Left lung (tissue), 10 donors: Measurements from ENCODE around the gene AZIN2. TPM values are rescaled to one million over a fixed set of nuclear protein-coding genes. Genes with fewer than 3 reads are reported as not detected.

Experiments used
- ATAC-seq: fragments of 200-7000 bp; cut with Tn5 transposase; one replicate; pipeline ENCODE4 v1.9.1; 2020; ENCODE audit warnings: moderate library complexity
- DNase-seq, 4 donors: peaks; one replicate each; pipeline ENCODE4 v3.0.0-alpha.2; 2013 to 2020
- H3K27ac ChIP-seq, 2 donors: fragments of 200-600 bp; sonication (generic) in 1 of 2; one replicate each; pipeline versions ENCODE4 v1.5.0 to v1.8.0; 2020 to 2021
- H3K27me3 ChIP-seq, 2 donors: fragments of 200-600 bp; sonication (generic) in 1 of 2; one replicate each; pipeline versions ENCODE4 v1.5.0 to v1.8.0; 2020 to 2021
- H3K36me3 ChIP-seq, 2 donors: fragments of 200-600 bp; sonication (generic) in 1 of 2; one replicate each; pipeline versions ENCODE4 v1.5.0 to v1.8.0; 2020 to 2021
- H3K4me1 ChIP-seq, 2 donors: fragments of 200-600 bp; one replicate each; pipeline ENCODE4 v1.8.0; 2021
- H3K4me3 ChIP-seq, 2 donors: fragments of 200-600 bp; sonication (generic) in 1 of 2; one replicate each; pipeline versions ENCODE4 v1.5.0 to v1.8.0; 2020 to 2021; ENCODE audit warnings: mild to moderate bottlenecking in 1 of 2
- H3K9me3 ChIP-seq, 2 donors: fragments of 200-600 bp; sonication (generic) in 1 of 2; one replicate each; pipeline versions ENCODE4 v1.5.0 to v1.8.0; 2020 to 2021
- intact Hi-C, 2 donors: fragments of 100-400 bp; cut with DNase I; formaldehyde crosslinking; loops; one replicate each; pipeline versions ENCODE4 v1.11.2 to v1.14.2; 2022
- polyA plus RNA-seq, 6 donors: library from polyadenylated mRNA; unstranded; fragments of 120-200 nt; gene quantifications; one replicate each; pipeline ENCODE4 v1.2.1, GENCODE V29; 2013; ENCODE audit not compliant: insufficient read length in 6 of 6
- total RNA-seq, 2 donors: library from RNA; stranded (reverse); fragmentation: NEBNext Ultra II Directional; extraction: Animal tissue kit (Norgen Biotek cat#: 25700); gene quantifications; one replicate each; pipeline ENCODE4 v1.2.1, GENCODE V29; 2021
- TF ChIP-seq, protein P1 (sequence below), 2 donors: fragments of 200-600 bp; sonication (generic) in 1 of 2; IDR thresholded peaks; one replicate each; pipeline versions ENCODE4 v1.5.0 to v1.8.0; 2021; ENCODE audit warnings: antibody characterized with exemption in 2 of 2
- donor health status: DM: no; HTN: yes; CAD: no.
- donor health status: DM: no; HTN: no; CAD: no.

AZIN2 gene
- total and polyA plus RNA-seq, 8 donors, result 2.3 to 13.1 (median 8.6) TPM

DNA sequence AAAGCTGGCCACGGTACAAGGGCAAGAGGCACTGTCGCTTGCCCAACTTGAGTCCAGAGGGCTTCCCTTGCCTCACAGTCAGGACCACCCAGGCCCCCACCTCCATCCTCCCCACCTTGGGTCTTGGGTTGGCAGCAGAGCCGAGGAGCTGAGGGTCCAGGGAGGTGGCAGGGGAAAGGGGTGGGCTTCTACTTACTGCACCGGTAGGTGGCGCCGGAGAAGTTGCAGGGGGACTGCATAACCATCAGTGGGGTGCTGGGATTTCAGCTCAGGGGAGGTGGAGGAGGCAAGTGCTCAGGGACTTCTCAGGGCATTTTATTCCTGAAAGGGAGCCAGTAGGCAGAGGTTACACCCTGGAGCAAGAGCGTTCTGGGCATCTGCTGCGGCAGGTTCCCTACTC lies 56.8 kb downstream of the AZIN2 start:
- Histone ChIP-seq H3K27ac (no peak overlapping the region), H3K4me3 (no peak overlapping the region), H3K27me3 (no peaks in the 10 kb centered on the region), H3K4me1 (no peaks in the 10 kb centered on the region), H3K36me3 (no peaks in the 10 kb centered on the region), H3K9me3 (no peaks in the 10 kb centered on the region)
- DNase-seq, result peak in 1 of 4 donors; percentile 67
- intact Hi-C loops, result no loop called here
- peak; percentile 48 for ATAC-seq
- TF ChIP-seq, protein P1, sequence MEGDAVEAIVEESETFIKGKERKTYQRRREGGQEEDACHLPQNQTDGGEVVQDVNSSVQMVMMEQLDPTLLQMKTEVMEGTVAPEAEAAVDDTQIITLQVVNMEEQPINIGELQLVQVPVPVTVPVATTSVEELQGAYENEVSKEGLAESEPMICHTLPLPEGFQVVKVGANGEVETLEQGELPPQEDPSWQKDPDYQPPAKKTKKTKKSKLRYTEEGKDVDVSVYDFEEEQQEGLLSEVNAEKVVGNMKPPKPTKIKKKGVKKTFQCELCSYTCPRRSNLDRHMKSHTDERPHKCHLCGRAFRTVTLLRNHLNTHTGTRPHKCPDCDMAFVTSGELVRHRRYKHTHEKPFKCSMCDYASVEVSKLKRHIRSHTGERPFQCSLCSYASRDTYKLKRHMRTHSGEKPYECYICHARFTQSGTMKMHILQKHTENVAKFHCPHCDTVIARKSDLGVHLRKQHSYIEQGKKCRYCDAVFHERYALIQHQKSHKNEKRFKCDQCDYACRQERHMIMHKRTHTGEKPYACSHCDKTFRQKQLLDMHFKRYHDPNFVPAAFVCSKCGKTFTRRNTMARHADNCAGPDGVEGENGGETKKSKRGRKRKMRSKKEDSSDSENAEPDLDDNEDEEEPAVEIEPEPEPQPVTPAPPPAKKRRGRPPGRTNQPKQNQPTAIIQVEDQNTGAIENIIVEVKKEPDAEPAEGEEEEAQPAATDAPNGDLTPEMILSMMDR (IDR thresholded peaks at IDR 0.05), result peak; percentile 18 to 21

DNA sequence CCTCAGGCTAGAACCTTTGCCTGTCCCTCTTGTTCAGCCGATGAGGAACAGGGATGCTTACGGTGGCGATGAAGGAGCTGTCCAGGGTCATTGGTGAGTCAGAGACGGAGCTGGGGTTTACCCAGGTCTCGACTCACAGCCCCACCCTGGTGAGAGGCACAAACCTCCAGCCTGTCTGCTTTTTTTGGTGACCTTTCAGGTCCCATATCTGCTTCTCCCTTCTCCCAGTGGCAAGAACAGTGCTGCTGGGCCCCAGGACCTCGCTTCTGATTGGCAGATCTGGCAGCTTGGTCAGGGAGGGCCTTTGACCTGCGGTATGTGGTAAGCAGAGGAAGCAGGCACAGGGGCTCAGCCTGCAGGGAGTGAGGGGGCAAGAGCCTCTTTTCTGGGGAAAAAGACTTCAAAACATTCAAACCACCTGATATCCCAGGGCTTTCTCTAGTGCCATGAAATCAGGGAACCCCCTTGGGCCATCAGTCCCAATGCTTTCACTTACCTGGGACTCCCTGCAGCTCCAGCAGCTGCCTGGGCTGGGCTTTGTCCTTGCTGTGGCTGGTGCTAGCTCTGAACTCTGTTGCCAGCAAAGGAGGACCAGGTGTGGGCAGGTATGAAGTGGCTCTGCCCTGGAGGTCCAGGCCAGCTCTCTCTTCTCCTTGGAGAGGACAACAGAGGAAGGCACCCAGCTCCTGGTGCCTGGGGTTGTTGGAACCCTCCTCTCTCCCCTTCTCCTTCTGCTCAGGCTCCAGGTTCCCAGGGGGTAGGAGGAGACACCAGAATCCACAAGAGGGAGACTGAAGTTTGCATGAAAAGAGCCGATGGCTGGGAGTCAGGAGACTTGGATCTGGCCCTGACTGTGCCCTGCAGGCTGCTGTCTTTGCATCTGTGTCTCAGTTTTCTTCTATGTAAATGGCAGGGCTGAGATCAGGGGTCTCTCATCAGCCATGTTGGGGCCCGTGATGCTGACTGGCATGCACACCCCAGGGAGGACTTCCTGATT lies 59.5 kb downstream of the AZIN2 start:
- Histone ChIP-seq H3K9me3 (no peaks in the 10 kb centered on the region), H3K27ac (no peak overlapping the region), H3K27me3 (no peaks in the 10 kb centered on the region), H3K4me3 (no peak overlapping the region), H3K36me3 (peaks cover 0 to 6% of the 10 kb centered on the region in 2 donors), H3K4me1 (no peaks in the 10 kb centered on the region)
- intact Hi-C loops, result no loop called here
- DNase-seq (no peak), ATAC-seq (no peak)
- TF ChIP-seq, protein P1 (IDR thresholded peaks at IDR 0.05), result no peak

DNA sequence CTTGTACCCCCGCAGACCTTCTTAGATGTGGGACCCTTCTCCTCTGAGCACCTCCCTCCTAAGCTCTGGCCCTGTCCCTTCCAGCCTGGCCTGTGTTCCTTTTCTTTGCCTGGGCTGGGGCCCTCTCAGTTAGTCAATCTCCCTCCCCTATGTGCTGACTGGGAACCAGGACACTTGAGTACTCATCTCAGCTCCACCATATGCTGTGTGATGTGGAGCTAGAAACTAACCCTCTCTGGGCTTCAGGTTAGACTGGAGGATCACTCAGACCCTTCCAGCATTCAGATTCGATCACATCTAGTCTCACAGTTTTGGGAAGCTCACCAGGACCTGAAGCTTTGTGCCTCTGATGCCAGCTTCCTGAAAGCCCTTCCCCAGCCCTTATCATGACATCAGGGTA lies 60.3 kb downstream of the AZIN2 start:
- no peak for DNase-seq
- ATAC-seq, result no peak
- Histone ChIP-seq H3K4me1 (no peaks in the 10 kb centered on the region), H3K27ac (no peak overlapping the region), H3K4me3 (no peak overlapping the region), H3K9me3 (no peaks in the 10 kb centered on the region), H3K27me3 (no peaks in the 10 kb centered on the region), H3K36me3 (peaks cover 0 to 6% of the 10 kb centered on the region in 2 donors)
- intact Hi-C loops, result no loop called here
- TF ChIP-seq, protein P1 (IDR thresholded peaks at IDR 0.05), result no peak

DNA sequence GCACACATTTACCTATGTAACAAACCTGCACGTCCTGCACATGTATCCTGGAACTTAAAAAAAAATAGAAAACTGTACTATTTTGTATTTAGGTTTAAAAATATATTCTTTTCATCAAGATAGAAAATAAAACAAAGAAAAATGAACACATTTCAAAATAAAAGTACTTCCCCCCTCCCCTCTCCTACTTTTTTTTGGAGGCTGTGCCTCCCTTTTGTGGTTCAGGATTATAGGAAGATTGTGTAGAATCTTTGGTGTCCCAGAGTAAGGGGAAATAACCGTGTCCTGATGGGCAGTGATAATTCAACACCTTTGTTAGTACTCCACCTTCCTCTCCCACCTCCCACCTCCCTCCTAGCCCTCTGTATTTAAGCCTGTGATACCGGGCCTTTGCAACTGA lies 60.8 kb downstream of the AZIN2 start:
- Histone ChIP-seq H3K27me3 (no peaks in the 10 kb centered on the region), H3K27ac (no peak overlapping the region), H3K4me1 (no peaks in the 10 kb centered on the region), H3K9me3 (no peaks in the 10 kb centered on the region), H3K4me3 (no peak overlapping the region), H3K36me3 (peaks cover 0 to 10% of the 10 kb centered on the region in 2 donors)
- TF ChIP-seq, protein P1 (IDR thresholded peaks at IDR 0.05), result no peak
- intact Hi-C loops, result no loop called here
- no peak for ATAC-seq
- DNase-seq, result no peak

DNA sequence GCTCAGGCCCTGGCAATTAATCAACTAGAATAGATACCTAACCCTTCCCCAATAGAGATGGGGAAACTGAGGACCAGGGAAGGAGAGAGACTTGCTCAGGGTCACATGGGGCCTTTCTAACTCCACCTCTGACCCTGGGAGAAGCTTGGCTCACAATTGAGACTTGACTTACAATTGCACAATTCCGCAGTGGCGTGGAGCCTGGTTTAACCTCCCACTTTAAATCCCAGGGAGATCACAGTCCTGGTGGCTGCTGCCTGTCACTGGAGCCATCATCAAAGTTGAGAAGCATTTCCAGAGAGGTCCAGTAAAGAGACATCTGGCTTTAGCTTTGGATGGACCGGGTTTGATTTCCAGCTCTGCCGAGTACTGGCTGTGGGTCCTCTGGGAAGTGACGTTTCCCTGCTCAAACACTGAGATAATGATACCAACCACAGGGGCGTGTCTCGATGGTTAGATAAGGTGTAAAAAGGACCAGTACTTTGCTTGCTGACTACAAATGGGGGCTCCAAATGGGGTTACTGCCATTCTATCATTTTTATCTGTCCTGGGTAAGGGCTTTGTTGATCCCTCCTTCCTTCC lies 61.6 kb downstream of the AZIN2 start:
- TF ChIP-seq, protein P1 (IDR thresholded peaks at IDR 0.05), result no peak
- Histone ChIP-seq H3K9me3 (no peaks in the 10 kb centered on the region), H3K4me1 (no peaks in the 10 kb centered on the region), H3K36me3 (peaks cover 0 to 18% of the 10 kb centered on the region in 2 donors), H3K27ac (no peak overlapping the region), H3K27me3 (no peaks in the 10 kb centered on the region), H3K4me3 (no peak overlapping the region)
- no peak for DNase-seq
- intact Hi-C loops, result no loop called here
- no peak for ATAC-seq
